ENCODE measurements around the gene PCDHGA1. TPM values are rescaled to one million over a fixed set of nuclear protein-coding genes. Genes with fewer than 3 reads are reported as not detected.
"Not testable (repeated sequence)": the region's sequence is repeated elsewhere in the genome, so short reads cannot be mapped to it uniquely, and the experiment has no call there.

The PCDHGA1 gene
- total RNA-seq, 4 donors from 2014 or later: 0.90 to 2.5 (median 1.8) TPM

GRCh38 chr5:141374627-141375026 lies 44.3 kb downstream of the PCDHGA1 start:
- Histone ChIP-seq H3K4me3 (no peak overlapping the region), H3K4me1 (no peaks in the 10 kb centered on the region), H3K9me3 (peaks cover 0 to 99% (median 51%) of the 10 kb centered on the region in 4 donors), H3K27ac (no peak overlapping the region), H3K36me3 (peaks cover 0 to 35% (median 0%) of the 10 kb centered on the region in 3 donors), H3K27me3 (no peaks in the 10 kb centered on the region)
- 58 to 68% methylated on average over 14 of the region's 14 CpGs for WGBS, 2 donors
- no peak for TF ChIP-seq EP300 (IDR thresholded peaks at IDR 0.05)
- no peak for DNase-seq (ENCODE audit: low spot score in 2 of 2)

- DNase-seq (ENCODE audit: low spot score in 2 of 2); H3K4me3 ChIP-seq; H3K27ac ChIP-seq; H3K4me1 ChIP-seq; H3K27me3 ChIP-seq: not testable (repeated sequence)
- Histone ChIP-seq H3K36me3 (peaks cover 0 to 31% (median 0%) of the 10 kb centered on the region in 3 donors), H3K9me3 (peaks cover 0 to 99% (median 48%) of the 10 kb centered on the region in 4 donors)
- 38 to 63% methylated on average over 12 to 37 of the region's 48 CpGs for WGBS, 2 donors
Measured at GRCh38 chr5:141375444-141376155, 45.3 kb downstream of the PCDHGA1 start.

- Histone ChIP-seq H3K27ac (no peak within 1 kb of the TSS), H3K27me3 (no peaks in the 10 kb centered on the region), H3K4me3 (peak within 1 kb of the TSS in 1 of 4 donors; percentile 21), H3K9me3 (peaks cover 0 to 100% (median 48%) of the 10 kb centered on the region in 4 donors), H3K36me3 (peaks cover 0 to 40% (median 0%) of the 10 kb centered on the region in 3 donors), H3K4me1 (no peaks in the 10 kb centered on the region)
- WGBS, 2 donors: 19 to 20% methylated on average over 32 to 36 of the region's 37 CpGs
- no peak for DNase-seq (ENCODE audit: low spot score in 2 of 2)
- no peak for TF ChIP-seq EP300 (IDR thresholded peaks at IDR 0.05)
- TF ChIP-seq CTCF (IDR thresholded peaks at IDR 0.05): no peak
- TF ChIP-seq POLR2A (IDR thresholded peaks at IDR 0.05): no peak
Measured at GRCh38 chr5:141382469-141383294, 52.4 kb downstream of the PCDHGA1 start, which contains the start of gene PCDHGA7. Gene PCDHGA7 (plus strand): TSS chr5:141382742. CDS start chr5:141382900, 158 bp downstream.

GRCh38 chr5:141383345-141383744 lies 53.0 kb downstream of the PCDHGA1 start:
- H3K9me3 ChIP-seq: peaks cover 0 to 97% (median 46%) of the 10 kb centered on the region in 4 donors
- no peaks in the 10 kb centered on the region for H3K4me1 ChIP-seq
- H3K27ac ChIP-seq: no peak overlapping the region
- no peak for DNase-seq (ENCODE audit: low spot score in 2 of 2)
- H3K4me3 ChIP-seq: no peak overlapping the region
- 37 to 48% methylated on average over 21 of the region's 21 CpGs for WGBS, 2 donors
- H3K27me3 ChIP-seq: no peaks in the 10 kb centered on the region
- peaks cover 0 to 40% (median 0%) of the 10 kb centered on the region in 3 donors for H3K36me3 ChIP-seq
- TF ChIP-seq EP300 (IDR thresholded peaks at IDR 0.05) (no peak), POLR2A (IDR thresholded peaks at IDR 0.05) (no peak), CTCF (IDR thresholded peaks at IDR 0.05) (no peak)

- H3K4me1 ChIP-seq: no peaks in the 10 kb centered on the region
- peaks cover 0 to 45% (median 0%) of the 10 kb centered on the region in 3 donors for H3K36me3 ChIP-seq
- H3K27ac ChIP-seq: no peak overlapping the region
- H3K27me3 ChIP-seq: no peaks in the 10 kb centered on the region
- DNase-seq (ENCODE audit: low spot score in 2 of 2): no peak
- TF ChIP-seq POLR2A (IDR thresholded peaks at IDR 0.05): no peak
- no peak for TF ChIP-seq EP300 (IDR thresholded peaks at IDR 0.05)
- whole genome bisulfite sequencing, 2 donors: 47 to 58% methylated on average over 34 to 37 of the region's 43 CpGs
- H3K9me3 ChIP-seq: peaks cover 0 to 97% (median 48%) of the 10 kb centered on the region in 4 donors
- H3K4me3 ChIP-seq: no peak overlapping the region
Measured at GRCh38 chr5:141384471-141385267, 54.4 kb downstream of the PCDHGA1 start.

Measured in tibial nerve (tissue), 4 donors.